CD4-positive, CD25-positive, alpha-beta regulatory T cell (primary cell): ENCODE results near the gene CDC42BPA. TPM values are rescaled to one million over a fixed set of nuclear protein-coding genes. Genes with fewer than 3 reads are reported as not detected.
A peak's percentile ranks its signal among the peaks of the same experiment; 100 is the strongest.

Experiments
- ATAC-seq, 2 donors: fragments of 150-1000 bp; cut with Tn5 transposase; one replicate each; pipeline ENCODE4 v1.10.0; 2021; ENCODE audit warnings: low read depth in 2 of 2, moderate number of reproducible peaks in 2 of 2, moderate library complexity in 1 of 2
- DNase-seq, 3 donors: peaks; one replicate each; pipeline versions ENCODE4 v3.0.0 to v3.0.0-alpha.2; 2012 to 2022; ENCODE audit warnings: mixed read lengths in 1 of 3
- H3K27ac ChIP-seq: one replicate; pipeline ENCODE4 v1.7.0; 2013; ENCODE audit warnings: mild to moderate bottlenecking, low read length; ENCODE audit not compliant: insufficient read depth, poor library complexity, severe bottlenecking
- H3K27me3 ChIP-seq: one replicate; pipeline ENCODE4 v1.7.0; 2013; ENCODE audit warnings: low read length; ENCODE audit not compliant: control insufficient read depth, insufficient read depth
- H3K36me3 ChIP-seq: one replicate; pipeline ENCODE4 v1.7.0; 2013; ENCODE audit warnings: mild to moderate bottlenecking, low read length, moderate library complexity; ENCODE audit not compliant: control insufficient read depth, insufficient read depth
- H3K4me1 ChIP-seq: 2 replicates; pipeline ENCODE4 v1.7.0; 2013; ENCODE audit warnings: mild to moderate bottlenecking, low read length; ENCODE audit not compliant: insufficient read depth, control insufficient read depth, poor library complexity, severe bottlenecking
- H3K4me3 ChIP-seq: one replicate; pipeline ENCODE4 v1.7.0; 2013; ENCODE audit warnings: low read depth, mild to moderate bottlenecking, low read length, moderate library complexity
- H3K9me3 ChIP-seq, 2 experiments: 1 replicate in 1 of 2; 2 replicates in 1 of 2; pipeline ENCODE4 v1.7.0; 2013; ENCODE audit warnings: low read length in 2 of 2, mild to moderate bottlenecking in 1 of 2, moderate library complexity in 1 of 2; ENCODE audit not compliant: control insufficient read depth in 2 of 2
- H3K27ac Mint-ChIP-seq, 3 donors: one replicate each; pipeline ENCODE4 v1.8.0; 2020 to 2022; ENCODE audit warnings: mild to moderate bottlenecking in 3 of 3, mixed read lengths in 3 of 3, moderate library complexity in 2 of 3
- H3K27me3 Mint-ChIP-seq: one replicate; pipeline ENCODE4 v1.8.0; 2022; ENCODE audit warnings: mild to moderate bottlenecking, mixed read lengths
- H3K36me3 Mint-ChIP-seq: one replicate; pipeline ENCODE4 v1.8.0; 2020; ENCODE audit warnings: mixed read lengths
- H3K4me1 Mint-ChIP-seq, 4 donors: one replicate each; pipeline ENCODE4 v1.8.0; 2020 to 2022; ENCODE audit warnings: mixed read lengths in 4 of 4, mild to moderate bottlenecking in 1 of 4
- H3K4me3 Mint-ChIP-seq, 4 donors: one replicate each; pipeline ENCODE4 v1.8.0; 2020 to 2022; ENCODE audit warnings: mild to moderate bottlenecking in 4 of 4, mixed read lengths in 4 of 4, moderate library complexity in 3 of 4
- H3K9me3 Mint-ChIP-seq, 7 donors: one replicate each; pipeline ENCODE4 v1.8.0; 2020 to 2022; ENCODE audit warnings: mixed read lengths in 7 of 7, mild to moderate bottlenecking in 3 of 7, moderate library complexity in 2 of 7
- polyA plus RNA-seq, 4 donors: library from polyadenylated mRNA; unstranded; fragments of 300-500 nt; fragmentation: Illumina TruSeq; gene quantifications; one replicate each; pipeline ENCODE4 v1.2.3, GENCODE V29; 2021
- total RNA-seq: library from RNA; stranded (reverse); gene quantifications from one replicate; pipeline ENCODE4 v1.2.3, GENCODE V29; 2022

CDC42BPA gene
- total and polyA plus RNA-seq, 5 donors from 2014 or later: 0.06 to 1.5 (median 0.63) TPM

DNA sequence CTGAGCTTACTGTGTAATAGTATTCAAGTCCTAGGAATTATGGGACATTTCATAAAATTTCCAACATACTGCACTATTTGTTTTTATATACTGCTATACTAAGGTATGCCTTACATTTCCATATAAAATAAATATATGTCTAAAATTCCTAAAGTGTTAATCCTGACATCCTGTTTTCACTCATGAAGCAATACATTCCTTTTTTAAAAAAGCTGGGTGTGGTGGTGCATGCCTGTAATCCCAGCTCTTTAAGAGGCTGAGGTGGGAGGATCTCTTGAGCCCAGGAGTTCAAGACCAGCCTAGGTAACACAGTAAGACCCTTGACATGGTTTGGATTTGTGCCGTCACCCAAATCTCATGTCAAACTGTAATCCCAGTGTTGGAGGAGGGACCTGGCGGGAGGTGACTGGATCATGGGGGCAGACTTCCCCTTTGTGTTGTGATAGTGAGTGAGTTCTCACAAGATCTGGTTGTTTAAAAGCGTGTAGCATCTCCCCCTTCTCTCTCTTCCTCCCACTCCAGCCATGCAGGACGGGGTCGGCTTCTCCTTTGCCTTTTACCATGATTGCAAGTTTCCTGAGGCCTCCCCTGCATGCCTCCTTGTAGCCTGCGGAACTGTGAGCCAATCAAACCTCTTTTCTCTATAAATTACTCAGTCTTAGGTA lies 5.8 kb downstream of the CDC42BPA start:
- peaks cover 47% of the 10 kb centered on the region for H3K27me3 Mint-ChIP-seq
- ATAC-seq: no peak
- peaks cover 0 to 2% of the 10 kb centered on the region in 2 experiments for H3K9me3 ChIP-seq

GRCh38 chr1:227311389-227312001 lies 6.8 kb downstream of the CDC42BPA start:
- no peak for DNase-seq

More for the DNA sequence above, 5.8 kb downstream of the CDC42BPA start:
- DNase-seq: no peak
- Mint-ChIP-seq H3K27ac (no peak overlapping the region), H3K4me3 (no peak overlapping the region), H3K4me1 (peaks cover 0 to 2% (median under 1%) of the 10 kb centered on the region in 4 donors), H3K9me3 (peaks cover 0 to 6% (median 0%) of the 10 kb centered on the region in 7 donors), H3K36me3 (no peaks in the 10 kb centered on the region)
- H3K4me1 ChIP-seq: peaks cover under 1% of the 10 kb centered on the region
- peaks cover 32% of the 10 kb centered on the region for H3K27me3 ChIP-seq
- no peak overlapping the region for H3K4me3 ChIP-seq
- no peaks in the 10 kb centered on the region for H3K36me3 ChIP-seq
- no peak overlapping the region for H3K27ac ChIP-seq

DNA sequence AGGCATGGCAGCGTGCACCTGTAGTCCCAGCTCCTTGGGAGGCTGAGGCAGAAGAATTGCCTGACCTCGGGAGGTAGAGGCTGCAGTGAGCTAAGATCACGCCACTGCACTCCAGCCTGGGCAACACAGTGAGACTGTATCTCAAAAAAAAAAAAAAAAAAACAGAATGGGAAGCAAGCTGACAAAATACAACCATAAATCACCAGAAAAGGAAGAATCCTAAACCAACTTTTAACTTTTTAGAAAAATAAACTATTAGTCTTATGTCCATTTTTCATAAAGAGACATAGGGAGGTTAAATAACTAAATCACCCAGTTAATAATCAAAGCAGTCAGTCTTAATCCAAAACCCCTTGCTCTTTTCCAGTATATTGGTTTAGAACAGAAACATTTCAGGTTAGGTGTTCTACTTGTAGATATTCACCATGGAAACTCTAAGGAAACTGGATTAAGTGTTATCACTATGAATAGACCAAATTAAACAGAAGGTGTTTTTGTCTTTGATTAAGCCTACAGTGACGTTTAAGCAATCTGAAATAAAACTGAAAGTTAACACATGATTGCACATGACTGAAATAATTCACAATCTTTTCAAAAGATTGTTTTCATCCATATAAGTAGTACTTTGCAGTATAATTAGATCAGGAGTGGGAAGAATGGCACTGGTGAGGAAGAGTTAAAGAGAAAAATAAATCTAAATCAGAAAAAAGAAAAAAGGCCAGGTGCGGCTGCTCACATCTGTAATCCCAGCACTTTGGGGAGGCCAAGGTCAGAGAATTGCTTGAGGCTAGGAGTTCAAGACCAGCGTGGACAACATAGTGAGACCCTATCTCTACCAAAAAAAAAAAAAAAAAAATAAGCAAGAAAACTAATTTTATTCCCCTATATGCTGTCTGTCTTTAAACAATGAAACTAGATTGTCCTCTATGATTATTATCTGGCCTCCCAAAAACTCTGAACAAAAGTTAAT lies 9.6 kb downstream of the CDC42BPA start:
- no peak overlapping the region for H3K4me3 Mint-ChIP-seq
- Histone ChIP-seq H3K4me3 (no peak overlapping the region), H3K27ac (no peak overlapping the region), H3K4me1 (no peaks in the 10 kb centered on the region), H3K36me3 (no peaks in the 10 kb centered on the region), H3K9me3 (no peaks in the 10 kb centered on the region), H3K27me3 (peaks cover 8% of the 10 kb centered on the region)
- H3K27ac Mint-ChIP-seq: no peak overlapping the region
- H3K36me3 Mint-ChIP-seq: no peaks in the 10 kb centered on the region
- peaks cover 0 to 2% (median 0%) of the 10 kb centered on the region in 7 donors for H3K9me3 Mint-ChIP-seq
- H3K4me1 Mint-ChIP-seq: peaks cover 0 to 10% (median 0%) of the 10 kb centered on the region in 4 donors
- no peak for ATAC-seq
- H3K27me3 Mint-ChIP-seq: peaks cover 41% of the 10 kb centered on the region
- no peak for DNase-seq

More at GRCh38 chr1:227311389-227312001, 6.8 kb downstream of the CDC42BPA start:
- Histone ChIP-seq H3K4me3 (no peak overlapping the region), H3K27ac (no peak overlapping the region), H3K27me3 (peaks cover 23% of the 10 kb centered on the region), H3K9me3 (peaks cover 0 to 2% of the 10 kb centered on the region in 2 experiments), H3K36me3 (no peaks in the 10 kb centered on the region), H3K4me1 (no peaks in the 10 kb centered on the region)
- Mint-ChIP-seq H3K4me1 (no peaks in the 10 kb centered on the region), H3K27me3 (peaks cover 47% of the 10 kb centered on the region), H3K36me3 (no peaks in the 10 kb centered on the region), H3K4me3 (no peak overlapping the region), H3K27ac (no peak overlapping the region), H3K9me3 (peaks cover 0 to 2% (median 0%) of the 10 kb centered on the region in 7 donors)
- no peak for ATAC-seq

DNA sequence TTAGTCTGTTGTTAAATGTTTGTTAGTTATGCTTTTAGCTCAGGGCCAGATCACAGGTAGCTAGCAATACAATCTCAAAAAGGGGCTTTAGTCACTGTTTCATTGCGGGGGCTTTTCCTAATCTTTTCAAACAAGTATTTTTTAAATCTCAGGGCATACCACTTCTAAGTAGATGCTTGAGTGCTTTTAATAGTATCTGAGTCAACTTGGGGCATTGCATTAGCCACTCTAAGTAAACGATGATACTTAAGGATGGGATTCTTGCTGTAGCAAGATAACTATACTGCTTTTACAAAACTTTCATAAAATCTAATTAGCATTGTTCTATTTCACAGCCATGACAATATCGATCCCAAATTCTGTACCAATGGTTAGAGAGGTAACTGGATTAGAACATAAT lies 11.6 kb downstream of the CDC42BPA start:
- Histone ChIP-seq H3K27ac (no peak overlapping the region), H3K36me3 (no peaks in the 10 kb centered on the region), H3K4me3 (no peak overlapping the region), H3K9me3 (no peaks in the 10 kb centered on the region), H3K27me3 (peaks cover 3% of the 10 kb centered on the region), H3K4me1 (no peaks in the 10 kb centered on the region)
- no peak for DNase-seq
- no peak overlapping the region for H3K4me3 Mint-ChIP-seq
- H3K36me3 Mint-ChIP-seq: no peaks in the 10 kb centered on the region
- H3K27ac Mint-ChIP-seq: no peak overlapping the region
- peaks cover 0 to 2% (median 0%) of the 10 kb centered on the region in 7 donors for H3K9me3 Mint-ChIP-seq
- peaks cover 0 to 10% (median 0%) of the 10 kb centered on the region in 4 donors for H3K4me1 Mint-ChIP-seq
- H3K27me3 Mint-ChIP-seq: peaks cover 48% of the 10 kb centered on the region
- no peak for ATAC-seq

DNA sequence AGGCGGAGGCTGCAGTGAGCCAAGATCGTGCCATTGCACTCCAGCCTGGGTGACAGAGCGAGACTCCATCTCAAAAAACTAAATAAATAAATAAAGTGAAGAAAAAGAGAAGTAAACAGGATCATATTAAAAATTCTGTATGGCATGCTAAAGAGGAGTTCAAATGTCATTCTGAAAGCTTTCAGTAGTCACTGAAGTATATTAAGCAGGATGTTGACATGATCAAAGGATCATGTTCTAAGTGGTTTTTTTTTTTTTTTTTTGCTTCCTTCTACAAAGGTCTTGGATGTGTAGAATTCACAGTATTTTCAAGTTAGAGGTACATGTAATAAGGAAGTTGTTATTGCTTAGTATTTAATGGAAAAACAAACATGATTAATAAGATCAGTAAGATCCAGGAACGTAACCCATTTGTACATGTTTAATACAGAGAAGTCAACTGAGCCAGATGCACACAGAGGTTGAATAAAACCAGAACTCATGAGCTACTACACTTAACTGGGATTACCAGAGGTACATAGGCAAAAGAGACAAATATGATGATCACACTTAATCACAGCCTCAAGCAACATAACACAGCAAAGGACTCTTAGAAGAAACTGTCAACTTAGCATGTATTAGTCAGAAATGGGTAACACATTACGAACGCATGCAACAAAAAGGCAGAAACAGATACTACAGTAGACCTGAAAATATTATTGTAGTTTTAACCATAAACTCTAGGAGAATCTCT lies 12.2 kb downstream of the CDC42BPA start:
- H3K9me3 ChIP-seq: no peaks in the 10 kb centered on the region
- H3K9me3 Mint-ChIP-seq: peaks cover 0 to 2% (median 0%) of the 10 kb centered on the region in 7 donors
- H3K27me3 Mint-ChIP-seq: peaks cover 45% of the 10 kb centered on the region
- H3K27ac ChIP-seq: no peak overlapping the region
- H3K4me3 ChIP-seq: no peak overlapping the region
- no peak overlapping the region for H3K27ac Mint-ChIP-seq
- H3K27me3 ChIP-seq: peaks cover 3% of the 10 kb centered on the region
- no peak overlapping the region for H3K4me3 Mint-ChIP-seq
- DNase-seq (peak in 1 of 3 donors; percentile 4), ATAC-seq (no peak)
- no peaks in the 10 kb centered on the region for H3K36me3 Mint-ChIP-seq
- no peaks in the 10 kb centered on the region for H3K4me1 ChIP-seq
- H3K36me3 ChIP-seq: no peaks in the 10 kb centered on the region
- H3K4me1 Mint-ChIP-seq: peaks cover 0 to 10% (median 0%) of the 10 kb centered on the region in 4 donors

DNA sequence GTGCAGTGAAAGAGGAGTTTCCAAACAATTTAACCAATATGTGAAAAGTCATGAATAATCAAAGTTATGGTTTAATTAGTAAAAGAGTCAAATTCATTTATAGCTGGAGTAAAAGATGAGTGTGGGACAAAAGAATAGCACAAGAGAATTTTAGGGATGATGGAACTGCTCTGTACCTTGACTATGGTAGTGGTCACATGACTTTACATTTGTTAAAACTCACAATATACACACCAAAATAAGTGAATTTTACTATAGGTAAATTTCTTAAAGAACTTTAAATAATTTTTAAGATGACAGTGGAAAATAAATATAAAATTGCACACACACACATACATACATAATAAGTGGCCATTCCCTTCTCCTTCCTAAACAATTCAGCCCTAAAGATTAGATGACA lies 13.6 kb downstream of the CDC42BPA start:
- Histone ChIP-seq H3K4me3 (no peak overlapping the region), H3K4me1 (no peaks in the 10 kb centered on the region), H3K9me3 (no peaks in the 10 kb centered on the region), H3K27me3 (peaks cover 9% of the 10 kb centered on the region), H3K36me3 (no peaks in the 10 kb centered on the region), H3K27ac (no peak overlapping the region)
- ATAC-seq: no peak
- Mint-ChIP-seq H3K4me1 (peaks cover 0 to 10% (median 0%) of the 10 kb centered on the region in 4 donors), H3K36me3 (no peaks in the 10 kb centered on the region), H3K27ac (no peak overlapping the region), H3K27me3 (peaks cover 51% of the 10 kb centered on the region), H3K4me3 (no peak overlapping the region), H3K9me3 (no peaks in the 10 kb centered on the region)
- no peak for DNase-seq

- Histone ChIP-seq H3K4me1 (no peaks in the 10 kb centered on the region), H3K27ac (no peak overlapping the region), H3K9me3 (no peaks in the 10 kb centered on the region), H3K27me3 (peaks cover 9% of the 10 kb centered on the region), H3K36me3 (no peaks in the 10 kb centered on the region), H3K4me3 (no peak overlapping the region)
- H3K4me1 Mint-ChIP-seq: peaks cover 0 to 10% (median 0%) of the 10 kb centered on the region in 4 donors
- no peak overlapping the region for H3K27ac Mint-ChIP-seq
- ATAC-seq (no peak), DNase-seq (no peak)
- H3K36me3 Mint-ChIP-seq: no peaks in the 10 kb centered on the region
- H3K9me3 Mint-ChIP-seq: no peaks in the 10 kb centered on the region
- H3K4me3 Mint-ChIP-seq: no peak overlapping the region
- H3K27me3 Mint-ChIP-seq: peaks cover 48% of the 10 kb centered on the region
These were observed 14.6 kb downstream of the CDC42BPA start for GRCh38 chr1:227303662-227304061.
